Activated T-cell treated with anti-CD3 and anti-CD28 coated beads, Interleukin-2, amount 50 U/mL, for 4 hours (primary cell): ENCODE data around the gene LARGE1. TPM values are rescaled to one million over a fixed set of nuclear protein-coding genes. Genes with fewer than 3 reads are reported as not detected.

Experiments
- ATAC-seq, 2 donors: fragments of 200-7000 bp; cut with Tn5 transposase; one replicate each; pipeline ENCODE4 v1.10.0; 2021
- DNase-seq: peaks from one replicate; pipeline ENCODE4 v3.0.0-alpha.2; 2020
- H3K27me3 Mint-ChIP-seq: one replicate; pipeline ENCODE4 v1.8.0; 2021; ENCODE audit warnings: low read depth, mixed read lengths
- H3K36me3 Mint-ChIP-seq: one replicate; pipeline ENCODE4 v1.8.0; 2022; ENCODE audit warnings: mixed read lengths; ENCODE audit not compliant: insufficient read depth
- H3K4me1 Mint-ChIP-seq: one replicate; pipeline ENCODE4 v1.8.0; 2021; ENCODE audit warnings: low read depth, mixed read lengths
- H3K4me3 Mint-ChIP-seq: one replicate; pipeline ENCODE4 v1.8.0; 2021; ENCODE audit warnings: mild to moderate bottlenecking, moderate library complexity, mixed read lengths
- H3K9me3 Mint-ChIP-seq: one replicate; pipeline ENCODE4 v1.8.0; 2021; ENCODE audit warnings: mixed read lengths
- total RNA-seq, 3 donors: library from RNA; stranded (reverse); gene quantifications; one replicate each; pipeline ENCODE4 v1.2.1, GENCODE V29; 2021

Gene LARGE1
- total RNA-seq, 3 donors from 2014 or later = 0.73 to 2.2 (median 1.0) TPM

DNA sequence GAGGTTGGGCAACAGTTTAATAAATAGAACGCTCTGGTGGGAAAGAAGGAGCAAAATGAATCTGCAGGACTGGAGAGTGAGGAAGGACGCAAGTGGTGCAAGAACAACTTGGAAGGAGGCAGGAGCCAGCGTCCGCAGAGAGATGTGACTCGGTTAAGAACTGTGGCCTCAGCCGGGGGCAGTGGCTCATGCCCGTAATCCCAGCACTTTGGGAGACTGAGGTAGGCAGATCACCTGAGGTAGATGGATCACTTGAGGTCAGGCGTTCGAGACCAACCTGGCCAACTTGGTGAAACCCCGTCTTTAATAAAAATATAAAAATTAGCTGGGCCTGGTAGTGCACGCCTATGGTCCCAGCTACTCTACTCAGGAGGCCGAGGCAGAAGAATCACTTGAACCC is 319.7 kb downstream of the LARGE1 start:
- H3K4me1 Mint-ChIP-seq = no peaks in the 10 kb centered on the region
- DNase-seq (no peak), ATAC-seq (no peak)
- H3K27me3 Mint-ChIP-seq = no peaks in the 10 kb centered on the region
- no peak overlapping the region for H3K4me3 Mint-ChIP-seq
- no peaks in the 10 kb centered on the region for H3K36me3 Mint-ChIP-seq
- peaks cover 6% of the 10 kb centered on the region for H3K9me3 Mint-ChIP-seq

DNA sequence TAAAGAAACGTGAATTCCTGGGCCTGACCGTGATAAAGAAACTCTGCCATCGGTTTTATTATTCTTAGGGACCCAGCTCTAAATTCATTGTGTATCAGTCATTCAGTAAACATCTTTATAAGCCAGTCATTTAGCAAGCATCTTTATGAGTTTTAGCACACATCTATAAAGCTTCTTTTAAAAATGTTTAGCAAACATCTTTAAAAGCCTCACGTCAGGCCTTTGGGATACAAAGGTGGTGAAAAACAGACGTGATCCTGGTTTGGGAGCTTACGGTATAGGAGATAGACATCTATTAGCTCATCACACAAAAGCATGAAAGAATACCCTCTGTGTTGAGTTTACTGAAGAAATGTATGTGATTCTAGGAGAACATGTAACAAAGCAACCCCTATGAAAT is 320.2 kb downstream of the LARGE1 start:
- H3K4me3 Mint-ChIP-seq = no peak overlapping the region
- H3K36me3 Mint-ChIP-seq = no peaks in the 10 kb centered on the region
- ATAC-seq (no peak), DNase-seq (no peak)
- H3K9me3 Mint-ChIP-seq = peaks cover 6% of the 10 kb centered on the region
- H3K27me3 Mint-ChIP-seq = no peaks in the 10 kb centered on the region
- H3K4me1 Mint-ChIP-seq = no peaks in the 10 kb centered on the region

DNA sequence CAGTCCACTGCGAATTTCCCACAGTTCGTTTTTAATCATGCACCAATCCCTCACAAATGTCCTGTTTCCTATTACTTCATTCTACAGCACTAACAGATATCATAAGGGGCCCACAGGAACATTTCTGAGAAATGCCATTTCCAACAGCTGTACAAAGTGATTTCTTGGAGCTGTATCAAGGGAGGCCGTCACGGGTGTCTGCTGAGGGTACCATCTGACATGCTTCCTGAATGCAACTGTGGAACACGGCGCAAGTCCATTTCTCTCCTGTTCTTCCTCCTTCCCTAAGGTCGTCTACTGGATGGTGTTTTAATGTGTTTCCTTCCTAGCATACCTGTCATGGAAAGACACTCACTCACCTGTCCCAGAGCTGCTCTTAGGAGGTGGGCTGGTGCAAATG is 320.7 kb downstream of the LARGE1 start:
- ATAC-seq = no peak
- Mint-ChIP-seq H3K4me1 (no peaks in the 10 kb centered on the region), H3K36me3 (no peaks in the 10 kb centered on the region), H3K9me3 (peaks cover 6% of the 10 kb centered on the region), H3K27me3 (no peaks in the 10 kb centered on the region), H3K4me3 (no peak overlapping the region)
- no peak for DNase-seq

DNA sequence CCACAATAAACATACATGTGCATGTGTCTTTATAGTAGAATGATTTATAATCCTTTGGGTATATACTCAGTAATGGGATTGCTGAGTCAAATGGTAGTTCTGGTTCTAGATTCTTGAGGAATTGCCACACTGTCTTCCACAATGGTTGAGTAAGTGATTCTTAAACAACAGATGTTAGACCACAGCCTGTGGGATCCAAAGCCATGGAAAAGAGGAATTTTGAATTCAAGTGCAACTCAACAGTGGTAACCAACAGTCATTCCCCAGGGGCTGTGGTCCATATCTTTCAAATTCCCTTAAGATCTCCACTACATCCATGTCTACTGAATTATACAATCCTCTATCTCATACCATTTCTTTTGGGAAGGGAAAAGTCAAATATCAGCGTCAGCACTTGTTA is 321.5 kb downstream of the LARGE1 start:
- no peaks in the 10 kb centered on the region for H3K36me3 Mint-ChIP-seq
- no peaks in the 10 kb centered on the region for H3K27me3 Mint-ChIP-seq
- DNase-seq (no peak), ATAC-seq (no peak)
- no peaks in the 10 kb centered on the region for H3K4me1 Mint-ChIP-seq
- no peak overlapping the region for H3K4me3 Mint-ChIP-seq
- H3K9me3 Mint-ChIP-seq = peaks cover 6% of the 10 kb centered on the region

DNA sequence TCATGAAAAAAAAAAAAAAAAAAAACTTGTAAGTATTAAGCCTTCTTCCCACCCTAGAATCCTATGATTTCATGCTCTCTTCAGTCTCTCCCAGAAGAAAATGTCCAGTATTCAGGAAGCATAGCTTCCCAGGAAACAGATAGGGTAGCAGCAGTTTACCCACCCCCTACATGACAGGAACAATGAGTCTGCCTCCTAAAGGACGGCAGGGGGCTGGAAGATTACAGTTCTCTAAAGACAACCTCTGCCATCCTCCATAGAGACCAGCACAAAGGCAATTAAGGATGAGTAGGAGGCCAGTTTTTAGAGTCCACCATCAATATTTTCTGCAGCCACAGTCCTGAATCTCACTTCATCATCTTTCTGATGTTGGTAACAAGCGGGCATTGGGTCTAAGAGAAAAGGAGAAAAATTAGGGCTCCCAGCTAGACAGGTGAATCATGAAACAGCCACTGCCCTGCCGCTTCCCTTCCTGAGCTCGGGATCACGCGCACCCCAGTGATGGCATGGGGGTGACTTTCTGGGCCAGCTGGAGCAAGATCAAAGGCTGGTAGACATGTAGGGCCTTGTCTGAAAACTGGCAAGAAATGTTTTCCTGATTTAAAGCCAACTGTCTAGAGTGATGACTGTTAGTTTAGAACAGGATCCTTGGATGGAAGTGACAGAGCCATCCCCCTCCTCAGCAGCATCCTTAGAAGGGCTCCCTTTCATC is 322.8 kb downstream of the LARGE1 start:
- Mint-ChIP-seq H3K4me3 (no peak overlapping the region), H3K9me3 (peaks cover 6% of the 10 kb centered on the region), H3K36me3 (no peaks in the 10 kb centered on the region), H3K4me1 (no peaks in the 10 kb centered on the region), H3K27me3 (no peaks in the 10 kb centered on the region)
- ATAC-seq (no peak), DNase-seq (no peak)

DNA sequence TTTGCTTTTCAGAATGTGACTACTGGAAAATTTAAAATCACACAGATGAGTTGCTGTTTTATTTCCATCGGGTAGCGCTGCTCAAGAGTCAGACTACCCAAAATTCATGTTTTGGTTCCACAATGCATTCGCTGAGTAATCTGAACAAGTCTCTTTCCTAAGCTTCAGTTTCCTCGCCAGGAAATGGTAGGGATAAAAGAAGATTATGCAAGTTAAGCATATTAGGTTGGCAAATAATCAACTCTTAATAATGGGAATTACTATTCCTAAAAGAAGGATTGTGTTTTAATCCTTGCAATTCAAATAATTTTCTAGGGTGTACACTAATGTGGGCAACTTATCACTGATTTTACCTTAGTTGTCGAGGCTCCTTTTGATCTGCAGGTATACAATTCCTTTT is 326.5 kb downstream of the LARGE1 start:
- Mint-ChIP-seq H3K36me3 (no peaks in the 10 kb centered on the region), H3K9me3 (no peaks in the 10 kb centered on the region), H3K4me1 (no peaks in the 10 kb centered on the region), H3K4me3 (no peak overlapping the region), H3K27me3 (no peaks in the 10 kb centered on the region)
- DNase-seq (no peak), ATAC-seq (no peak)

DNA sequence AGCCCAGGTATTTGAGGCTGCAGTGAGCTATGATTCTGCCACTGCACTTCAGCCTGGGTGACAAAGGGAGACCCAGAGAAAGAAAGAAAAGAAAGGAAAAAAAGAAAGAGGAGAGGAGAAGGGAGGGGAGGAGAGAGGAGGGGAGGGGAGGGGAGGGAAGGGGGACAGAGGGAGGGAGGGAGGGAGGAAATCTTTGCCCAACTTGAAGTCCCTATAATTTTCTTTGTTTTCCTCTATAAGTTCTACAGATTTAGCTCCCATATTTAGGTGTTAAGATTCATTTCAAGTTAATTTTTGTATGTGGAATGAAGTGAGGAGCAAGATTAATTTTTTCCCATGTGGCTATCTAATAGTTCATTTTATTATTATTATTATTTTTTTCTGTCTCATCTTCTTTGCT is 328.3 kb downstream of the LARGE1 start:
- no peak for ATAC-seq
- H3K9me3 Mint-ChIP-seq = no peaks in the 10 kb centered on the region
- no peak overlapping the region for H3K4me3 Mint-ChIP-seq
- H3K27me3 Mint-ChIP-seq = no peaks in the 10 kb centered on the region
- no peaks in the 10 kb centered on the region for H3K4me1 Mint-ChIP-seq
- DNase-seq = no peak
- no peaks in the 10 kb centered on the region for H3K36me3 Mint-ChIP-seq

DNA sequence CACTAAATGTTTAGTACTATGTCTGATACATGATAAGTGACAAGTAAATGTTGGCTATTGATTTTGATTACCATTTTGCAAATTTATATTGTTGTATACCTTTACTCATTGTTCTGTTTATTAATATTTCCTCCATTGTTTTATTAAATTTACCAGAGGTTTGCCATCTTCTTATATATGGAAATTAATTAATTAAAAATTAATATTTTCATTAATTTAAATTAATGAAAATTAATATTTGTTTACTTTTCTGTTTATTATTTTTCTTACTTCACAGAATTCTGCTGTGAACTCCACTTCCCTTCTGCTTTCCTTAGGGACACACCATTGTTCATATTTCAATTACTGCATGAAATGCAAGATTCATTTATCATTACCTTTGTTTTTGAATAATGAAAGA is 331.0 kb downstream of the LARGE1 start:
- DNase-seq (no peak), ATAC-seq (no peak)
- Mint-ChIP-seq H3K36me3 (no peaks in the 10 kb centered on the region), H3K9me3 (no peaks in the 10 kb centered on the region), H3K27me3 (no peaks in the 10 kb centered on the region), H3K4me3 (no peak overlapping the region), H3K4me1 (no peaks in the 10 kb centered on the region)

DNA sequence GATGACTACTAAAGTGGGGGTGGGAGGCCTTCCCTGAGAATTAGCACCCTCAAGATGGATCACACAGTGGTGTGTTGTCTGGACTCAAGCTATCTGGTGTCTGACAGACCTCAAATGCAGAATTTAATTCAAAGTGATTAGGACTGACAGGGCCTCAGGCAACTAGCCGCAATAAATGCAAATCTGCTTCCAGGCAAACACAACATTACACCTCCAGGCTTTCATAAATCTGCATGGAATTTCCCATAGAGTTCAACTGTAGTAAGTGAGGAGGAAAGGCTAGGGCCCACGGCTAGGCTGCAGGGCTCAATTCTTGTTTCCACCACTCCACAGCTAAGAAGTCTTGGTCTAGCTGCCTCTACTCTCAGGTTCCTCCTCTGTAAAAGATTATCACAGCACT is 331.4 kb downstream of the LARGE1 start:
- DNase-seq = no peak
- ATAC-seq = no peak
- Mint-ChIP-seq H3K36me3 (no peaks in the 10 kb centered on the region), H3K4me1 (no peaks in the 10 kb centered on the region), H3K9me3 (no peaks in the 10 kb centered on the region), H3K4me3 (no peak overlapping the region), H3K27me3 (no peaks in the 10 kb centered on the region)

DNA sequence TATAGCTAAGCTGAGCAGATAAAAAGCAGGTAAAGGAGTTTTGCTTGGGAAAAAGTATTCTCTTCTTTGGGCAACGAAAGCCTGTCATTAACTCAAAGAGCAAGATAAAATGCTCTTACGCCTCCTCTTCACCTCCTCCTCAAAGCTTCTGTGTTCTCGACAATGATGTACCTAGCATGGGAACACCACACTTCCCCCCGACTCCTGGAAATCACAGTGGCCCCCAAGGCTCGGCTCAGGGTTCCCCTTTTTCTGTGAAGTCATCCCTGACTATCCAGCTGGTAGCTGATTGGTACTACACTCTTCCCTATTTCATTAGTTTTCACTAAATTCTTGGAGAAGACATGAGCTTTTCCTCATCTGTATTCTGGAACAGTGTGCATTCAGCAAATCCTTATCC is 336.1 kb downstream of the LARGE1 start:
- Mint-ChIP-seq H3K36me3 (no peaks in the 10 kb centered on the region), H3K27me3 (no peaks in the 10 kb centered on the region), H3K4me1 (no peaks in the 10 kb centered on the region), H3K9me3 (no peaks in the 10 kb centered on the region), H3K4me3 (no peak overlapping the region)
- no peak for ATAC-seq
- DNase-seq = no peak

DNA sequence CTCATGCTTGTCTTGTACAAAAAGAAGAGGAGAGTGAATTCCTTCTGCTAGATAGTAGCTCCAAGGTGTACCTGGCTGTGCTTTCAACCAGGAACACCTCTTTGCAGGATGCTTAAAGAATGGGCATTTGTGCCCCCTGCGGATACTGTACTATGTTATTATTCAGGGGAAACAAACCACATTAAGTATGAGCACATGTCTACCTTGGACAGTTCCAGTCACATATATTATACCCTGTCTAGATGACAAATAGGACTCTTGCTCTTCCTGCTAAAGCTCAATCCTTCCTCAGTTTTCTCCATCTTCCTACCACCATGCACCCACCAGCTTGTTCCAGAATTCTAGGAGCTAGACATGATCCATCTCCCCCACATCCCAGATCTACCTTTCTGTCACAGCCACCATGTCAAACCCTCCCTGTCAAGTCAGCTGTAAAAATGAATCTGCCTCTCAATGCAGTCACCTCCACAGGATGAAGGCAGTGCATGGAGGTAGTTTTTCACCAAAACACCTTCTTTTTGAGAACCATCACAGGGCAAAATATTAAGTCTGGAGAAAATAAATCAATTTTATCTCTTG is 337.4 kb downstream of the LARGE1 start:
- Mint-ChIP-seq H3K9me3 (no peaks in the 10 kb centered on the region), H3K4me3 (no peak overlapping the region), H3K36me3 (no peaks in the 10 kb centered on the region), H3K4me1 (no peaks in the 10 kb centered on the region), H3K27me3 (no peaks in the 10 kb centered on the region)
- ATAC-seq = no peak
- no peak for DNase-seq

DNA sequence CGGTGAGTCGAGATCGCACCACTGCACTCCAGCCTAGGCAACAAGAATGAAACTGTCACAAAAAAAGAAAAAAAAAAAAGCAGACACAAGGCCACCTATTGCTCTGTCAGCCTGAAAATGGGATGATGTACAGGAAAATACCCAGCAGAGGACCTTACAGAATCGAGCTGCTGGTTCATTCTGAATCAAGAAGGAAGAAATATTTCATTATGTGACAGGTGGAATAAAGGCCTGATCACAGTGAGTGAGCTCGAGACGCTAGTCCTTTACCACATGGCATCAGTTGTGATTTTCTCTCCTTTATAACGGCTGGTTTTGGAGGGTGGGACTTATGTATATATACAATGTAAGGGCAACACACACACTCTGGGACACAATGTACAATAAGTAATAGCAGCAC is 340.0 kb downstream of the LARGE1 start:
- Mint-ChIP-seq H3K4me3 (no peak overlapping the region), H3K9me3 (no peaks in the 10 kb centered on the region), H3K4me1 (peaks cover 3% of the 10 kb centered on the region), H3K36me3 (no peaks in the 10 kb centered on the region), H3K27me3 (no peaks in the 10 kb centered on the region)
- DNase-seq (no peak), ATAC-seq (no peak)

DNA sequence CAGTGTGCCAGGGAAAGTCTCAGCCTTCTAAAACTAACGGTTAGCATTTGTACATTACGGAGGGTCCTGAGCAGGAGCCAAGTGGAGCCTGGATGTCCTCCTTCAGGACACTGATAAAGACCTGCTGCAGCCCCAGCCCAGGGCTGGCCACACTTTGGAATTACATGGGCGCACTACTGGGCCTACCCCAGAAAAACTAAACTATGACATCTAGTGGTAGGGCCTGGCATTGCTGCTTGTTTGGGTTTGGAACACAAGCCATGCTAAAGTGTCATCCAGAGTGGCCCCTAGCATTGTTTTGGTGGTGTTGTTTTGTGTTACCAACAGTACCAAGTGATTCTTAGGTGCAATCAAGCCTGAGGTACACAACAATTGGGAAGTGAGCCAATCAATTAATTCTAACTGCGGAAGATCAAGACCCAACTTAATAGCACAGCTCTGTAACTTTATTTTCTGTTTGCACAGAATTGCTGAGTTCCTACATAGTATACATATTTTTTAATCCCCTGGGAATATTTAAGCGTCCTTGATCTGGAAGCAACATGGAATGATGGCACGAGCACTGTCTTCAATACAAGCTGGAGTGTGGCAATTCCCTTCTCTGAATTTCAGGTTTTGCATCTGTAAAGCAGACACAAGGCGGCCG is 340.7 kb downstream of the LARGE1 start:
- ATAC-seq (no peak), DNase-seq (no peak)
- no peaks in the 10 kb centered on the region for H3K36me3 Mint-ChIP-seq
- no peaks in the 10 kb centered on the region for H3K27me3 Mint-ChIP-seq
- no peaks in the 10 kb centered on the region for H3K9me3 Mint-ChIP-seq
- H3K4me1 Mint-ChIP-seq = peaks cover 3% of the 10 kb centered on the region
- no peak overlapping the region for H3K4me3 Mint-ChIP-seq

DNA sequence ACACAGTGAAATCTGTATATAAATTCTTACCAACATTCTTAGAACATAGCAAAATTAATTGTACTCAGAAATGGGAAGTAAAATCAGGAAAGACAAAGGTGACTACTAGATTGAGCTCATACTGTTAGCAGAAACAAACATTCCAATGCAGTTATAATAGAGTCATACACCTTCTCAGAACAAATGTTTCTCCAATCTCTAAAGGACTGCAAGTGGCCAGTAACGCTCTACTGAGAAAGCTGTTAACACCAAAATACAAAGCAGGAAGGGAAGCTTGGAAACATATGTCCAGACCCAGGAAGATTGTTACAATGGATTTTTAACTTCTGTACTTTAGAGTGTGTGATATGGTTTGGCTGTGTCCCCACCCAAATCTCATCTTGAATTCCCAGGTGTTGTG is 341.5 kb downstream of the LARGE1 start:
- ATAC-seq (no peak), DNase-seq (no peak)
- Mint-ChIP-seq H3K4me1 (peaks cover 3% of the 10 kb centered on the region), H3K9me3 (no peaks in the 10 kb centered on the region), H3K4me3 (no peak overlapping the region), H3K27me3 (no peaks in the 10 kb centered on the region), H3K36me3 (no peaks in the 10 kb centered on the region)

DNA sequence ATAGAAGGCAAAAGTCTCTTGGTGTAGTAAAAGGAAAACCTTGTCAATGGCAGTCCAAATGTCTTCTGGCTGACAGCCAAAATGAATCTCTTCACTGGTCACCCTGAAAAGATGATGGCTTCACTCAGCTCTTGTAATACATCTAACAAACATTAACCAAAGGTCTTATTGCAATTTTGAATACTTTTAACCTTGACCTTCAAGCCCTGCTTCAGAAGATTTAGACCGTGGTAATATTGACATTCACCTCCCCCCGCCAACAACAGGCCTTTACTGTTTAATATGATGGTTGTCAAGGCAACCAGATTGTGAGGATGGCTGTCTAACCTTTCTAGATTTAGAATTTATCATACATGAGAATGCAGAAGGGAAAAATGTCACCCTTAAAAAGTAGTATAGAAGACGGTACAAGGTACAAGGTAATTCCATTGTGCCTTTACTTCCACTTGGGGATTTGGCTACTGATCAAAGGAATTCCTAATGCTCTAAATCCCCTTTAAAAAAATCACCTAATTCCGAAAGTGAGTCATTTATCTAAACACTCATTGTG is 342.3 kb downstream of the LARGE1 start:
- Mint-ChIP-seq H3K4me1 (peaks cover 3% of the 10 kb centered on the region), H3K9me3 (no peaks in the 10 kb centered on the region), H3K36me3 (no peaks in the 10 kb centered on the region), H3K4me3 (no peak overlapping the region), H3K27me3 (no peaks in the 10 kb centered on the region)
- no peak for DNase-seq
- ATAC-seq = no peak
